Osteocyte (in vitro differentiated cells): ENCODE data around the gene CALHM3. TPM values are rescaled to one million over a fixed set of nuclear protein-coding genes. Genes with fewer than 3 reads are reported as not detected.
A peak's percentile ranks its signal among the peaks of the same experiment; 100 is the strongest.

Experiments used
- DNase-seq: peaks from one replicate; pipeline ENCODE4 v3.0.0; 2021; ENCODE audit warnings: mixed read lengths; ENCODE audit not compliant: unreplicated experiment; ENCODE audit errors: extremely low spot score
- H3K27ac Mint-ChIP-seq: one replicate; pipeline ENCODE4 v1.8.0; 2021; ENCODE audit warnings: mild to moderate bottlenecking, mixed read lengths; ENCODE audit not compliant: unreplicated experiment
- H3K27me3 Mint-ChIP-seq: one replicate; pipeline ENCODE4 v1.8.0; 2021; ENCODE audit warnings: mixed read lengths; ENCODE audit not compliant: unreplicated experiment
- H3K36me3 Mint-ChIP-seq: one replicate; pipeline ENCODE4 v1.8.0; 2021; ENCODE audit warnings: mixed read lengths; ENCODE audit not compliant: unreplicated experiment
- H3K4me1 Mint-ChIP-seq: one replicate; pipeline ENCODE4 v1.8.0; 2021; ENCODE audit warnings: mixed read lengths; ENCODE audit not compliant: unreplicated experiment
- H3K4me3 Mint-ChIP-seq: one replicate; pipeline ENCODE4 v1.8.0; 2021; ENCODE audit warnings: mild to moderate bottlenecking, moderate library complexity, mixed read lengths; ENCODE audit not compliant: unreplicated experiment
- H3K9me3 Mint-ChIP-seq: one replicate; pipeline ENCODE4 v1.8.0; 2021; ENCODE audit warnings: mixed read lengths; ENCODE audit not compliant: unreplicated experiment
- total RNA-seq: library from RNA; stranded (reverse); gene quantifications from 2 replicates; pipeline ENCODE4 v1.2.1, GENCODE V29; 2021
- TF ChIP-seq, protein P1 (sequence below): fragments of 200-600 bp; sonication (generic); IDR thresholded peaks from 2 replicates; pipeline ENCODE4 v1.5.0; 2021; ENCODE audit warnings: antibody characterized with exemption, mild to moderate bottlenecking, moderate library complexity

CALHM3 gene
- total RNA-seq, 1 donor from 2014 or later: not detected

- peak overlapping the region; percentile 23 for H3K27ac Mint-ChIP-seq
- no peaks in the 10 kb centered on the region for H3K27me3 Mint-ChIP-seq
- no peak for DNase-seq
- no peaks in the 10 kb centered on the region for H3K36me3 Mint-ChIP-seq
- TF ChIP-seq, protein P1, sequence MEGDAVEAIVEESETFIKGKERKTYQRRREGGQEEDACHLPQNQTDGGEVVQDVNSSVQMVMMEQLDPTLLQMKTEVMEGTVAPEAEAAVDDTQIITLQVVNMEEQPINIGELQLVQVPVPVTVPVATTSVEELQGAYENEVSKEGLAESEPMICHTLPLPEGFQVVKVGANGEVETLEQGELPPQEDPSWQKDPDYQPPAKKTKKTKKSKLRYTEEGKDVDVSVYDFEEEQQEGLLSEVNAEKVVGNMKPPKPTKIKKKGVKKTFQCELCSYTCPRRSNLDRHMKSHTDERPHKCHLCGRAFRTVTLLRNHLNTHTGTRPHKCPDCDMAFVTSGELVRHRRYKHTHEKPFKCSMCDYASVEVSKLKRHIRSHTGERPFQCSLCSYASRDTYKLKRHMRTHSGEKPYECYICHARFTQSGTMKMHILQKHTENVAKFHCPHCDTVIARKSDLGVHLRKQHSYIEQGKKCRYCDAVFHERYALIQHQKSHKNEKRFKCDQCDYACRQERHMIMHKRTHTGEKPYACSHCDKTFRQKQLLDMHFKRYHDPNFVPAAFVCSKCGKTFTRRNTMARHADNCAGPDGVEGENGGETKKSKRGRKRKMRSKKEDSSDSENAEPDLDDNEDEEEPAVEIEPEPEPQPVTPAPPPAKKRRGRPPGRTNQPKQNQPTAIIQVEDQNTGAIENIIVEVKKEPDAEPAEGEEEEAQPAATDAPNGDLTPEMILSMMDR: no peak
- peaks cover 18% of the 10 kb centered on the region for H3K4me1 Mint-ChIP-seq
- H3K4me3 Mint-ChIP-seq: no peak overlapping the region
- H3K9me3 Mint-ChIP-seq: no peaks in the 10 kb centered on the region
These were observed 12.3 kb downstream of the CALHM3 start for GRCh38 chr10:103466734-103467133.

DNA sequence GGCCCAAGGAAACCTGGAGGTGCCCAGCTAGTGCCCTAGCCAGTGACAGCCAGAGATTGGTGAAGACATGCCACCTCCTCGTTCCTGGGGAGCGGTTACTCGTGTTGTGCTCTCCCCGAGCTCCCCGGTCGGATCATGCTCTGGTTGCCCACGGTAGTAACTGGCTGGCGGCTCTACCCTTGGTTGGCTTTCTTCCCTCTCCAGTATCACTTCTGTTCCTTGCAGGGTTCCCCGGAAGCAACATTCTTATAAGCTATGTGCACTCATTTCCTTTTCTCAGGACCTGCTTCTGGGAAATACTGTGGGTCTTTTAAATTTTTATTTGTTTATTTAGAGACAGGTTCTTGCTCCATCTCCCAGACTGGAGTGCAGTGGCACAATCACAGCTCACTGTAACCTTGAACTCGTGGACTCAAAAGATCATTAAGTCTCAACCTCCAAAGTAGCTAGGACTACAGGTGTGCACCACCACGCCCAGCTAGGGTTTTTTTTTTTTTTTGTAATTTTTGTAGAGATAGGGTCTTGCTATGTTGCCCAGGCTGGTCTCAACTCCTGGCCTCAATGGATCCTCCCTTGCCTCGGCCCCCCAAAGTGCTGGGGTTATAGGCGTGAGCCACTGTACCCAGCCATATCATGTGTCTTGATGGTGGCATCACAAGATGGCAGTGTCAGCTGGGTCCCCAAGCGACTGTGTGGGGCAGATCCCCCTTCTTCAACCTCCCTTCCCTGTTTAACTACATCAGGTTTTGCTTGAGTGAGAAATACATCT, 13.4 kb downstream of the CALHM3 start:
- H3K9me3 Mint-ChIP-seq: no peaks in the 10 kb centered on the region

DNA sequence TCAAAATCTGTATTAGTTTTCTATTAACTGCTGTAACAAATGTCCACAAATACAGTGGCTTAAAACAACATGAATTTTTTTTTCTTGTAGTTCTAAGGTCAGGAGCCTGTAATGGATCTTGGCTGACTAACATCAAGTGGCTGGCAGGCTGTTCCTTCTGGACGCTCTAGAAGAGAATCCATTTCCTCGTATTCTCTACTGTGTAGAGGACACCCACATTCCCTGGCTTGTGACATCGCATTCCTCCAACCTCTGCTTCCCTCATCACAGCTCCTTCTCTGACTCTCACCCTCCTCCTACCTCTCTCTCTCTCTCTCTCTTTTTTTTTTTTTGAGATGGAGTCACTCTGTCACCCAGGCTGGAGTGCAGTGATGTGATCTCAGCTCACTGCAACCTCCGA, 15.5 kb downstream of the CALHM3 start:
- Mint-ChIP-seq H3K9me3 (no peaks in the 10 kb centered on the region), H3K27me3 (no peaks in the 10 kb centered on the region), H3K4me3 (no peak overlapping the region), H3K27ac (no peak overlapping the region), H3K36me3 (no peaks in the 10 kb centered on the region), H3K4me1 (peaks cover 11% of the 10 kb centered on the region)
- TF ChIP-seq, protein P1: no peak
- no peak for DNase-seq

More for the DNA sequence above, 13.4 kb downstream of the CALHM3 start:
- no peaks in the 10 kb centered on the region for H3K36me3 Mint-ChIP-seq
- no peak for DNase-seq
- no peak overlapping the region for H3K4me3 Mint-ChIP-seq
- H3K27me3 Mint-ChIP-seq: no peaks in the 10 kb centered on the region
- TF ChIP-seq, protein P1: no peak
- H3K27ac Mint-ChIP-seq: no peak overlapping the region
- peaks cover 11% of the 10 kb centered on the region for H3K4me1 Mint-ChIP-seq

DNA sequence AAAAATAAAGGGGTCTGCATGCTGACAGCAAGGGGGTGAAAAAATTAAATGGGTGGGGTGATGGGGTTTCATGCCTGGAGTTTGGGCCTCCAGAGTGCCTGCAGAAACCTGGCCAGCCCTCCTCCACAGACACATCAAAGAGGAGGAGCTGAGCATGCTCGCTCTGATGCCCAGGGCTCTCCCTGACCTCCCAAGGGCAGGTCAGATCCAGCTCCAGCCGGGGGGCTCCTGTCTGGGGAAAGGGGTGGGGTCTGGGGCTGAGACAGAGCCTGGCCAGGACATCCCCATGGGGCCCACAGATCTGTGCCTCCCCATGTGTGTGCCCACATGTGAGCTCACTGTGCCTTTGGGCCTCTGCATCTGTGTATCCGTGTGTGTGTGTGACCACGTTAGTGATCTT, 19.4 kb downstream of the CALHM3 start:
- Mint-ChIP-seq H3K27ac (no peak overlapping the region), H3K9me3 (no peaks in the 10 kb centered on the region), H3K36me3 (no peaks in the 10 kb centered on the region), H3K4me1 (no peaks in the 10 kb centered on the region), H3K27me3 (no peaks in the 10 kb centered on the region), H3K4me3 (no peak overlapping the region)
- no peak for DNase-seq
- TF ChIP-seq, protein P1: no peak

- Mint-ChIP-seq H3K4me1 (no peaks in the 10 kb centered on the region), H3K27me3 (no peaks in the 10 kb centered on the region), H3K9me3 (no peaks in the 10 kb centered on the region), H3K4me3 (no peak within 1 kb of the TSS), H3K36me3 (no peaks in the 10 kb centered on the region), H3K27ac (no peak within 1 kb of the TSS)
- DNase-seq: no peak
- TF ChIP-seq, protein P1: no peak
These were observed 20.3 kb downstream of the CALHM3 start, which contains the start of gene CALHM1 for GRCh38 chr10:103458720-103459119. Gene CALHM1 (minus strand): TSS chr10:103458900. CDS start chr10:103458751, 149 bp downstream.
